Mucosa of rectum (tissue), 2 donors: ENCODE measurements around the gene DNAJC15.

ENCODE experiments used
- H3K27ac ChIP-seq, 2 donors: one replicate each; pipeline ENCODE4 v1.7.0; 2013; ENCODE audit warnings: inconsistent platforms in 2 of 2, low read depth in 2 of 2, low read length in 2 of 2
- H3K27me3 ChIP-seq, 2 donors: one replicate each; pipeline ENCODE4 v1.7.0; 2013; ENCODE audit warnings: low read length in 2 of 2; ENCODE audit not compliant: control insufficient read depth in 2 of 2, insufficient read depth in 2 of 2
- H3K36me3 ChIP-seq, 2 donors: one replicate each; pipeline ENCODE4 v1.7.0; 2013; ENCODE audit warnings: low read length in 2 of 2; ENCODE audit not compliant: control insufficient read depth in 2 of 2, insufficient read depth in 2 of 2
- H3K4me1 ChIP-seq, 2 donors: one replicate each; pipeline ENCODE4 v1.7.0; 2013; ENCODE audit warnings: low read length in 2 of 2, mild to moderate bottlenecking in 1 of 2; ENCODE audit not compliant: control insufficient read depth in 2 of 2, insufficient read depth in 2 of 2
- H3K4me3 ChIP-seq, 2 donors: one replicate each; pipeline ENCODE4 v1.7.0; 2013; ENCODE audit warnings: low read length in 2 of 2
- H3K9ac ChIP-seq, 2 donors: one replicate each; pipeline ENCODE4 v1.7.0; 2013; ENCODE audit warnings: low read length in 2 of 2, low read depth in 1 of 2, mild to moderate bottlenecking in 1 of 2
- H3K9me3 ChIP-seq, 2 donors: one replicate each; pipeline ENCODE4 v1.7.0; 2013; ENCODE audit warnings: low read length in 2 of 2; ENCODE audit not compliant: control insufficient read depth in 2 of 2
- donor health status: healthy.
- donor health status: Normal muscosa, but diverticular disease.

The DNAJC15 gene

GRCh38 chr13:43128504-43128961 lies 105.1 kb downstream of the DNAJC15 start:
- H3K36me3 ChIP-seq: no peaks in the 10 kb centered on the region
- no peak overlapping the region for H3K27ac ChIP-seq
- peak overlapping the region in 1 of 2 donors; percentile 51 for H3K4me3 ChIP-seq

GRCh38 chr13:43129066-43129465 lies 105.7 kb downstream of the DNAJC15 start:
- Histone ChIP-seq H3K9ac (no peak overlapping the region), H3K4me1 (no peaks in the 10 kb centered on the region), H3K9me3 (no peaks in the 10 kb centered on the region), H3K27me3 (no peaks in the 10 kb centered on the region), H3K36me3 (no peaks in the 10 kb centered on the region), H3K27ac (no peak overlapping the region), H3K4me3 (peak overlapping the region in 1 of 2 donors; percentile 17)

More at GRCh38 chr13:43128504-43128961, 105.1 kb downstream of the DNAJC15 start:
- no peaks in the 10 kb centered on the region for H3K4me1 ChIP-seq
- H3K27me3 ChIP-seq: no peaks in the 10 kb centered on the region
- no peak overlapping the region for H3K9ac ChIP-seq
- H3K9me3 ChIP-seq: no peaks in the 10 kb centered on the region

GRCh38 chr13:43129511-43130110 lies 106.2 kb downstream of the DNAJC15 start:
- no peak overlapping the region for H3K27ac ChIP-seq

GRCh38 chr13:43132257-43132656 lies 108.9 kb downstream of the DNAJC15 start:
- Histone ChIP-seq H3K9me3 (no peaks in the 10 kb centered on the region), H3K4me1 (no peaks in the 10 kb centered on the region), H3K36me3 (no peaks in the 10 kb centered on the region), H3K27me3 (no peaks in the 10 kb centered on the region), H3K4me3 (no peak overlapping the region), H3K27ac (no peak overlapping the region), H3K9ac (no peak overlapping the region)

More at GRCh38 chr13:43129511-43130110, 106.2 kb downstream of the DNAJC15 start:
- no peaks in the 10 kb centered on the region for H3K27me3 ChIP-seq
- no peak overlapping the region for H3K4me3 ChIP-seq
- no peaks in the 10 kb centered on the region for H3K36me3 ChIP-seq
- no peak overlapping the region for H3K9ac ChIP-seq
- H3K9me3 ChIP-seq: no peaks in the 10 kb centered on the region
- no peaks in the 10 kb centered on the region for H3K4me1 ChIP-seq

GRCh38 chr13:43132911-43133310 lies 109.5 kb downstream of the DNAJC15 start:
- Histone ChIP-seq H3K9ac (no peak overlapping the region), H3K4me1 (no peaks in the 10 kb centered on the region), H3K36me3 (no peaks in the 10 kb centered on the region), H3K27ac (no peak overlapping the region), H3K27me3 (no peaks in the 10 kb centered on the region), H3K4me3 (no peak overlapping the region), H3K9me3 (no peaks in the 10 kb centered on the region)

GRCh38 chr13:43133792-43134191 lies 110.4 kb downstream of the DNAJC15 start:
- H3K4me1 ChIP-seq: no peaks in the 10 kb centered on the region
- no peak overlapping the region for H3K4me3 ChIP-seq
- no peaks in the 10 kb centered on the region for H3K36me3 ChIP-seq
- H3K27ac ChIP-seq: no peak overlapping the region
- no peaks in the 10 kb centered on the region for H3K27me3 ChIP-seq
- H3K9ac ChIP-seq: no peak overlapping the region
- no peaks in the 10 kb centered on the region for H3K9me3 ChIP-seq

GRCh38 chr13:43134868-43135267 lies 111.5 kb downstream of the DNAJC15 start:
- Histone ChIP-seq H3K27me3 (no peaks in the 10 kb centered on the region), H3K9ac (no peak overlapping the region), H3K9me3 (no peaks in the 10 kb centered on the region), H3K36me3 (no peaks in the 10 kb centered on the region), H3K4me3 (no peak overlapping the region), H3K4me1 (no peaks in the 10 kb centered on the region), H3K27ac (no peak overlapping the region)

GRCh38 chr13:43135516-43135915 lies 112.1 kb downstream of the DNAJC15 start:
- Histone ChIP-seq H3K27ac (no peak overlapping the region), H3K27me3 (no peaks in the 10 kb centered on the region), H3K9ac (no peak overlapping the region), H3K9me3 (no peaks in the 10 kb centered on the region), H3K4me1 (no peaks in the 10 kb centered on the region), H3K36me3 (no peaks in the 10 kb centered on the region), H3K4me3 (no peak overlapping the region)

- H3K4me1 ChIP-seq: no peaks in the 10 kb centered on the region
- no peak overlapping the region for H3K9ac ChIP-seq
- H3K36me3 ChIP-seq: no peaks in the 10 kb centered on the region
- no peaks in the 10 kb centered on the region for H3K27me3 ChIP-seq
- H3K27ac ChIP-seq: no peak overlapping the region
- no peak overlapping the region for H3K4me3 ChIP-seq
- H3K9me3 ChIP-seq: no peaks in the 10 kb centered on the region
Observed at GRCh38 chr13:43136920-43137575, 113.7 kb downstream of the DNAJC15 start.

GRCh38 chr13:43139211-43139610 lies 115.8 kb downstream of the DNAJC15 start:
- H3K4me3 ChIP-seq: no peak overlapping the region
- no peak overlapping the region for H3K9ac ChIP-seq
- no peaks in the 10 kb centered on the region for H3K36me3 ChIP-seq
- no peaks in the 10 kb centered on the region for H3K9me3 ChIP-seq
- H3K4me1 ChIP-seq: no peaks in the 10 kb centered on the region
- H3K27ac ChIP-seq: no peak overlapping the region
- H3K27me3 ChIP-seq: no peaks in the 10 kb centered on the region
